Measurements from ENCODE around the gene GARRE1.

GRCh38 chr19:34254698-34255432 is 511 bp downstream of the GARRE1 start:
- TF ChIP-seq CTCF (IDR thresholded peaks at IDR 0.05; ENCODE audit: low read length) (no peak), EZH2 (optimal IDR thresholded peaks at IDR 0.05; ENCODE audit: low read depth, low read length) (no peak)

Measured in MM.1S (cell line).